ENCODE data around the gene CAMKMT.
"Not testable (repeated sequence)": the region's sequence is repeated elsewhere in the genome, so short reads cannot be mapped to it uniquely, and the experiment has no call there.

CAMKMT gene

GRCh38 chr2:44582363-44583008 is 220.7 kb downstream of the CAMKMT start:
- H3K4me3 ChIP-seq (ENCODE audit: low read depth, low read length) = no peak overlapping the region
- no peak for DNase-seq (ENCODE audit: low read depth)
- no peak for TF ChIP-seq CTCF (IDR thresholded peaks at IDR 0.05; ENCODE audit: low read depth, low read length, missing control alignments)

GRCh38 chr2:44595615-44596014 is 233.9 kb downstream of the CAMKMT start:
- H3K4me3 ChIP-seq (ENCODE audit: low read depth, low read length); DNase-seq (ENCODE audit: low read depth): not testable (repeated sequence)

GRCh38 chr2:44596537-44597320 is 235.0 kb downstream of the CAMKMT start:
- TF ChIP-seq CTCF (IDR thresholded peaks at IDR 0.05; ENCODE audit: low read depth, low read length, missing control alignments) = no peak
- no peak for DNase-seq (ENCODE audit: low read depth)
- no peak overlapping the region for H3K4me3 ChIP-seq (ENCODE audit: low read depth, low read length)

- no peak for DNase-seq (ENCODE audit: low read depth)
- no peak for TF ChIP-seq CTCF (IDR thresholded peaks at IDR 0.05; ENCODE audit: low read depth, low read length, missing control alignments)
- H3K4me3 ChIP-seq (ENCODE audit: low read depth, low read length) = no peak overlapping the region
Observed at GRCh38 chr2:44598330-44599119, 236.8 kb downstream of the CAMKMT start.

- H3K4me3 ChIP-seq (ENCODE audit: low read depth, low read length) = no peak overlapping the region
- TF ChIP-seq CTCF (IDR thresholded peaks at IDR 0.05; ENCODE audit: low read depth, low read length, missing control alignments) = no peak
- no peak for DNase-seq (ENCODE audit: low read depth)
Observed at GRCh38 chr2:44599130-44599529, 237.4 kb downstream of the CAMKMT start.

GRCh38 chr2:44602446-44602845 is 240.7 kb downstream of the CAMKMT start:
- no peak for TF ChIP-seq CTCF (IDR thresholded peaks at IDR 0.05; ENCODE audit: low read depth, low read length, missing control alignments)
- H3K4me3 ChIP-seq (ENCODE audit: low read depth, low read length) = no peak overlapping the region
- no peak for DNase-seq (ENCODE audit: low read depth)

- no peak for DNase-seq (ENCODE audit: low read depth)
- no peak for TF ChIP-seq CTCF (IDR thresholded peaks at IDR 0.05; ENCODE audit: low read depth, low read length, missing control alignments)
- H3K4me3 ChIP-seq (ENCODE audit: low read depth, low read length) = no peak overlapping the region
Observed at GRCh38 chr2:44605511-44605910, 243.8 kb downstream of the CAMKMT start.

Measured in GM12864 (cell line).